Stimulated activated CD4-positive, alpha-beta T cell treated with anti-CD3 and anti-CD28 coated beads, TNF-alpha, amount 100 ng/mL, for 4 hours (primary cell): ENCODE data around the gene C22orf15.
"Not testable (repeated sequence)": the region's sequence is repeated elsewhere in the genome, so short reads cannot be mapped to it uniquely, and the experiment has no call there.

ENCODE experiments used
- DNase-seq, 3 experiments: peaks; one replicate each; pipeline ENCODE4 v3.0.0-alpha.2; 2020; ENCODE audit warnings: low read depth in 3 of 3

Gene C22orf15

GRCh38 chr22:23762842-23763578 is at the start of gene C22orf15:
C22orf15 (plus strand) TSS chr22:23762990; CDS start chr22:23763307, 317 bp downstream.
- DNase-seq: no peak

- no peak for DNase-seq
These were observed 48.8 kb upstream of the C22orf15 start for GRCh38 chr22:23713696-23714595.

GRCh38 chr22:23714596-23715578 is 47.9 kb upstream of the C22orf15 start:
- no peak for DNase-seq

GRCh38 chr22:23715806-23716375 is 46.9 kb upstream of the C22orf15 start:
- DNase-seq: no peak

- DNase-seq: peak; percentile 69 to 71 (median 71)
These were observed 45.7 kb upstream of the C22orf15 start for GRCh38 chr22:23716811-23717801.

GRCh38 chr22:23718371-23719165 is 44.2 kb upstream of the C22orf15 start:
- no peak for DNase-seq

GRCh38 chr22:23720855-23721254 is 41.9 kb upstream of the C22orf15 start:
- no peak for DNase-seq

GRCh38 chr22:23722160-23722559 is 40.6 kb upstream of the C22orf15 start:
- no peak for DNase-seq

- DNase-seq: no peak
These were observed 40.1 kb upstream of the C22orf15 start for GRCh38 chr22:23722724-23723123.

GRCh38 chr22:23728108-23728507 is 34.7 kb upstream of the C22orf15 start:
- DNase-seq: not testable (repeated sequence)

- no peak for DNase-seq
These were observed 25.1 kb upstream of the C22orf15 start for GRCh38 chr22:23737696-23738095.

- DNase-seq: no peak
These were observed 20.1 kb upstream of the C22orf15 start for GRCh38 chr22:23742505-23743264.

GRCh38 chr22:23743303-23743705 is 19.5 kb upstream of the C22orf15 start:
- no peak for DNase-seq

- DNase-seq: no peak
These were observed 18.8 kb upstream of the C22orf15 start for GRCh38 chr22:23744001-23744400.

GRCh38 chr22:23744485-23744884 is 18.3 kb upstream of the C22orf15 start:
- DNase-seq: no peak

- no peak for DNase-seq
These were observed 17.0 kb upstream of the C22orf15 start for GRCh38 chr22:23745791-23746190.

GRCh38 chr22:23749841-23750301 is 12.9 kb upstream of the C22orf15 start:
- no peak for DNase-seq

GRCh38 chr22:23750367-23750713 is 12.4 kb upstream of the C22orf15 start:
- no peak for DNase-seq
